Measurements from ENCODE around the gene EIF3J.

DNA sequence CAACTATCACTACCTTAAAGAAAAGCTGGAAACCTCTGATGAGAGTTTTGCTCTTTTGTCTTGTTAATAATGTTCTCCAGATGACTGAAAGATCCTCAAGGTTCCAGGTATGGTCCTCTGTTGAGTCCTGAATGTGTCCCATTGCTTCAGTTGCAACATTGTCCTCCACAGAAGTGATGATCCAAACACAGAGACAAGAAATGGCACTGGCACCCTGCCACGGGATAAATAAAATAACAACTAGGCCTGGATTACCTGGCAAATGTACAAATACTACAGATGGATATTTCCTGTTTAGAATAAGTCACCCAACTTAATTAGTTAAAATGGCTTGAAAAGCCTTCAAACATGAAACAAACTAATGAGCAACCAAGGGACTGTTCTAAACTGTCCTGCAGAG, 58.3 kb downstream of the EIF3J start:
- no peak for TF ChIP-seq CTCF (IDR thresholded peaks at IDR 0.05)
- no peak for TF ChIP-seq EP300 (IDR thresholded peaks at IDR 0.05)
- no peak for TF ChIP-seq POLR2A (IDR thresholded peaks at IDR 0.05)
